HepG2 (cell line): Measurements from ENCODE around the gene MESD. TPM values are rescaled to one million over a fixed set of nuclear protein-coding genes. Genes with fewer than 3 reads are reported as not detected.

Experiments used
- ARID4A ChIP-seq: sonication (generic); formaldehyde crosslinking; IDR thresholded peaks from 2 replicates; pipeline ENCODE4 v1.5.0; 2020; ENCODE audit warnings: mild to moderate bottlenecking, missing genetic modification reagents, borderline replicate concordance
- ASH2L ChIP-seq: fragments of 300-600, 200-600 bp; sonication (generic); IDR thresholded peaks from 2 replicates; pipeline ENCODE4 v1.7.0; 2017; ENCODE audit warnings: low read depth, mild to moderate bottlenecking, moderate library complexity, mixed read lengths, low read length; ENCODE audit not compliant: insufficient read length
- CSRNP1 ChIP-seq: sonication (generic); formaldehyde crosslinking; IDR thresholded peaks from 2 replicates; pipeline ENCODE4 v1.8.1; 2023; ENCODE audit warnings: mild to moderate bottlenecking, missing genetic modification reagents
- ETV5 ChIP-seq: IDR thresholded peaks from 2 replicates; pipeline ENCODE4 v1.6.1; 2018; ENCODE audit warnings: missing biosample characterization, missing genetic modification reagents, inconsistent platforms, borderline replicate concordance
- IRX3 ChIP-seq: sonication (generic); formaldehyde crosslinking; IDR thresholded peaks from 2 replicates; pipeline ENCODE4 v1.8.1; 2023; ENCODE audit warnings: mild to moderate bottlenecking, low read depth, missing genetic modification reagents, borderline replicate concordance
- KDM1A ChIP-seq: IDR thresholded peaks from 2 replicates; pipeline ENCODE4 v1.6.1; 2016; ENCODE audit warnings: missing compliant biosample characterization
- POLR2A ChIP-seq, 2 experiments: IDR thresholded peaks; 2 replicates each; pipeline ENCODE4 v1.6.1; 2011; ENCODE audit warnings: low read depth in 2 of 2, low read length in 2 of 2, mild to moderate bottlenecking in 1 of 2, moderate library complexity in 1 of 2; ENCODE audit not compliant: insufficient read depth in 1 of 2
- SP5 ChIP-seq: IDR thresholded peaks from 2 replicates; pipeline ENCODE4 v1.6.1; 2016; ENCODE audit warnings: low read depth, borderline replicate concordance
- SPEN ChIP-seq: sonication (generic); formaldehyde crosslinking; IDR thresholded peaks from 2 replicates; pipeline ENCODE4 v1.5.1; 2020; ENCODE audit warnings: low read depth, mild to moderate bottlenecking, missing genetic modification reagents
- YEATS2 ChIP-seq: sonication (generic); formaldehyde crosslinking; IDR thresholded peaks from 2 replicates; pipeline ENCODE4 v1.4.0; 2020; ENCODE audit warnings: missing genetic modification reagents, borderline replicate concordance
- ZNF318 ChIP-seq: sonication (generic); formaldehyde crosslinking; IDR thresholded peaks from 2 replicates; pipeline ENCODE4 v1.4.0; 2020; ENCODE audit warnings: mild to moderate bottlenecking, missing genetic modification reagents
- ZNF33B ChIP-seq: sonication (generic); formaldehyde crosslinking; IDR thresholded peaks from 2 replicates; pipeline ENCODE4 v1.5.1; 2020; ENCODE audit warnings: mild to moderate bottlenecking, missing genetic modification reagents
- ZNF724P ChIP-seq: sonication (generic); formaldehyde crosslinking; IDR thresholded peaks from 2 replicates; pipeline ENCODE4 v1.8.0; 2022; ENCODE audit warnings: missing genetic modification reagents, borderline replicate concordance
- polyA plus RNA-seq, 8 experiments: library from polyadenylated mRNA; depleted of rRNA in 3 of 8; stranded (reverse) in 7 of 8; unstranded in 1 of 8; fragments of >200 nt; fragmentation: Illumina TruSeq in 4 of 8; extraction: Trizol in 4 of 8; gene quantifications; 2 replicates each; pipeline versions ENCODE4 v1.2.1 to v1.2.3, GENCODE V29; 2011 to 2016; ENCODE audit warnings: low read depth in 4 of 8, missing spikeins in 1 of 8, mixed read lengths in 1 of 8; ENCODE audit not compliant: insufficient read depth in 1 of 8
- total RNA-seq, 5 experiments: library from RNA; depleted of rRNA; stranded (reverse); fragments of >200 nt; fragmentation: Illumina TruSeq; extraction: Trizol; gene quantifications; 2 replicates each; pipeline ENCODE4 v1.2.3, GENCODE V29; 2016; ENCODE audit warnings: low read depth in 1 of 5
- TF ChIP-seq, protein P1 (sequence below): sonication (generic); formaldehyde crosslinking; IDR thresholded peaks from 2 replicates; pipeline ENCODE4 v1.5.1; 2020; ENCODE audit warnings: missing genetic modification reagents, mild to moderate bottlenecking, borderline replicate concordance

MESD gene
- total and polyA plus RNA-seq, 2 of the 13 experiments (the other 11 are each of a cell fraction or from before 2014, with no cell fraction given): 18.0 to 46.2 TPM

GRCh38 chr15:81000624-81001151 is 11.1 kb upstream of the MESD start, which contains the start of gene TLNRD1 (continued):
- peak; percentile 78 for TF ChIP-seq CSRNP1 (CRISPR knock-in tag)
- peak; percentile 68; the same call in 1 of the 2 replicates for TF ChIP-seq IRX3
- TF ChIP-seq SP5 (CRISPR knock-in tag): peak; percentile 86
- 0 out of 2 replicates have a peak, but pooled peaks have one; percentile 37 for TF ChIP-seq ZNF33B (CRISPR knock-in tag)
- TF ChIP-seq ETV5: peak; percentile 86
- peak; percentile 74 for TF ChIP-seq SPEN (CRISPR knock-in tag)
- TF ChIP-seq ASH2L: peak; percentile 74
- TF ChIP-seq ZNF318 (CRISPR knock-in tag): no peak
- TF ChIP-seq ARID4A (CRISPR knock-in tag): peak; percentile 73; the same call in 1 of the 2 replicates
- TF ChIP-seq, protein P1, sequence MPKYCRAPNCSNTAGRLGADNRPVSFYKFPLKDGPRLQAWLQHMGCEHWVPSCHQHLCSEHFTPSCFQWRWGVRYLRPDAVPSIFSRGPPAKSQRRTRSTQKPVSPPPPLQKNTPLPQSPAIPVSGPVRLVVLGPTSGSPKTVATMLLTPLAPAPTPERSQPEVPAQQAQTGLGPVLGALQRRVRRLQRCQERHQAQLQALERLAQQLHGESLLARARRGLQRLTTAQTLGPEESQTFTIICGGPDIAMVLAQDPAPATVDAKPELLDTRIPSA (CRISPR knock-in tag): 0 out of 2 replicates have a peak, but pooled peaks have one; percentile 11
- TF ChIP-seq YEATS2 (CRISPR knock-in tag): peak; percentile 49; the same call in 1 of the 2 replicates
- peak; percentile 59 to 90; a peak in 3 of 4 replicates for TF ChIP-seq POLR2A (IDR thresholded peaks at IDR 0.05; ENCODE audit: insufficient read depth in 1 of 2, low read depth in 2 of 2, low read length in 2 of 2)
- TF ChIP-seq ZNF724P (CRISPR knock-in tag): no peak; the same call in 1 of the 2 replicates
- no peak for TF ChIP-seq KDM1A (CRISPR knock-in tag)
